Fibroblast of lung (primary cell): ENCODE measurements around the gene AVPR1B. TPM values are rescaled to one million over a fixed set of nuclear protein-coding genes. Genes with fewer than 3 reads are reported as not detected.

Experiments used
- DNase-seq, 2 donors: peaks; one replicate each; pipeline versions ENCODE4 v3.0.0 to v3.0.0-alpha.2; 2010; ENCODE audit warnings: low read depth in 2 of 2
- H2AFZ ChIP-seq: 2 replicates; pipeline ENCODE4 v1.5.1; 2012; ENCODE audit warnings: low read length, control low read depth, inconsistent platforms
- H3K27ac ChIP-seq: 2 replicates; pipeline ENCODE4 v1.5.1; 2011; ENCODE audit warnings: low read length, control low read depth; ENCODE audit not compliant: insufficient read depth
- H3K27me3 ChIP-seq: 2 replicates; pipeline ENCODE4 v1.5.1; 2011; ENCODE audit warnings: mild to moderate bottlenecking, low read length; ENCODE audit not compliant: control insufficient read depth, insufficient read depth
- H3K36me3 ChIP-seq: 2 replicates; pipeline ENCODE4 v1.5.1; 2011; ENCODE audit warnings: low read length; ENCODE audit not compliant: control insufficient read depth, insufficient read depth
- H3K4me1 ChIP-seq: 2 replicates; pipeline ENCODE4 v1.5.1; 2011; ENCODE audit warnings: low read length; ENCODE audit not compliant: control insufficient read depth, insufficient read depth; ENCODE audit errors: extremely low read depth
- H3K4me2 ChIP-seq: 2 replicates; pipeline ENCODE4 v1.5.1; 2011; ENCODE audit warnings: low read length, control low read depth; ENCODE audit not compliant: insufficient read depth; ENCODE audit errors: extremely low read depth
- H3K4me3 ChIP-seq, 4 experiments: fragments of 200-600 bp in 1 of 4; sonication (generic) in 1 of 4; replicated peaks in 1 of 4; 2 replicates each; pipeline ENCODE4 v1.5.1; 2011 to 2016; ENCODE audit warnings: low read length in 4 of 4, low read depth in 3 of 4, mild to moderate bottlenecking in 3 of 4, control low read depth in 2 of 4, inconsistent platforms in 1 of 4, mixed read lengths in 1 of 4; ENCODE audit not compliant: insufficient read depth in 1 of 4; ENCODE audit errors: control extremely low read depth in 1 of 4
- H3K79me2 ChIP-seq: 2 replicates; pipeline ENCODE4 v1.5.1; 2012; ENCODE audit warnings: mild to moderate bottlenecking, low read length, inconsistent platforms; ENCODE audit not compliant: control insufficient read depth, insufficient read depth
- H3K9ac ChIP-seq: 2 replicates; pipeline ENCODE4 v1.5.1; 2011; ENCODE audit warnings: mild to moderate bottlenecking, low read length, control low read depth; ENCODE audit not compliant: insufficient read depth
- H3K9me3 ChIP-seq: 2 replicates; pipeline ENCODE4 v1.5.1; 2012; ENCODE audit warnings: low read depth, low read length; ENCODE audit not compliant: control insufficient read depth, insufficient read depth
- H4K20me1 ChIP-seq: 2 replicates; pipeline ENCODE4 v1.5.1; 2011; ENCODE audit warnings: low read length; ENCODE audit not compliant: control insufficient read depth, insufficient read depth; ENCODE audit errors: extremely low read depth
- EZH2 ChIP-seq: IDR thresholded peaks from 2 replicates; pipeline ENCODE4 v1.5.1; 2012; ENCODE audit warnings: low read length, control low read depth, mild to moderate bottlenecking; ENCODE audit errors: missing control alignments
- polyA plus RNA-seq, 2 donors: library from polyadenylated mRNA; depleted of rRNA in 1 of 2; stranded (reverse) in 1 of 2; unstranded in 1 of 2; fragments of >200 nt; gene quantifications; 2 replicates each; pipeline ENCODE4 v1.2.1, GENCODE V29; 2011 to 2012; ENCODE audit warnings: missing spikeins in 1 of 2
- total RNA-seq: library from RNA; depleted of rRNA; stranded (reverse); fragments of >200 nt; gene quantifications from 2 replicates; pipeline ENCODE4 v1.2.1, GENCODE V29; 2014
- TF ChIP-seq, protein P1 (sequence below), 2 donors: IDR thresholded peaks in 1 of 2; conservative IDR thresholded peaks in 1 of 2; 1 replicate in 1 of 2; 2 replicates in 1 of 2; pipeline ENCODE4 v1.5.1; 2011 to 2012; ENCODE audit warnings: low read length in 2 of 2, control low read depth in 1 of 2, inconsistent platforms in 1 of 2, low read depth in 1 of 2, mild to moderate bottlenecking in 1 of 2

The AVPR1B gene
- total and polyA plus RNA-seq, 2 donors (not counting 1 experiment from before 2014, with no cell fraction given) = not detected

DNA sequence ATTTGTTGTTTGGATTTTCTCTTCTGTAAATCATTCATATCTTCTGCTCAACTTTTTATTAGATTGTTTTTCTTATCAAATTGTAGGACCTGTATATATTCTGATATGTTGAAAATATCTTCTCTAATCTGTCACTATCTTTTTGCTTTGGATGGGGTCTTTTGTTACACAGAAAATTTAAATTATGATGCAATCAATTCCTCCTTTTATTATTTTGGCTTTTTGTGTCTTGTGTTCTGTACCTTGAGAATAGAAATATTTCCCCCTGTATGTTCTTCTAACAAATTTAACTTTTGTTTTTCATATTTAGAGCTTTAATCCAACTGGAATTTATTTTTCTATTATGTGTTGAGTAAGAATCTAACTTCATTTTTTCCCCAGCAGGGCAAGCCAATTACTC, 3.2 kb upstream of the AVPR1B start:
- Histone ChIP-seq H3K9ac (no peak overlapping the region), H3K79me2 (no peaks in the 10 kb centered on the region)
- no peak for TF ChIP-seq EZH2
- TF ChIP-seq, protein P1, sequence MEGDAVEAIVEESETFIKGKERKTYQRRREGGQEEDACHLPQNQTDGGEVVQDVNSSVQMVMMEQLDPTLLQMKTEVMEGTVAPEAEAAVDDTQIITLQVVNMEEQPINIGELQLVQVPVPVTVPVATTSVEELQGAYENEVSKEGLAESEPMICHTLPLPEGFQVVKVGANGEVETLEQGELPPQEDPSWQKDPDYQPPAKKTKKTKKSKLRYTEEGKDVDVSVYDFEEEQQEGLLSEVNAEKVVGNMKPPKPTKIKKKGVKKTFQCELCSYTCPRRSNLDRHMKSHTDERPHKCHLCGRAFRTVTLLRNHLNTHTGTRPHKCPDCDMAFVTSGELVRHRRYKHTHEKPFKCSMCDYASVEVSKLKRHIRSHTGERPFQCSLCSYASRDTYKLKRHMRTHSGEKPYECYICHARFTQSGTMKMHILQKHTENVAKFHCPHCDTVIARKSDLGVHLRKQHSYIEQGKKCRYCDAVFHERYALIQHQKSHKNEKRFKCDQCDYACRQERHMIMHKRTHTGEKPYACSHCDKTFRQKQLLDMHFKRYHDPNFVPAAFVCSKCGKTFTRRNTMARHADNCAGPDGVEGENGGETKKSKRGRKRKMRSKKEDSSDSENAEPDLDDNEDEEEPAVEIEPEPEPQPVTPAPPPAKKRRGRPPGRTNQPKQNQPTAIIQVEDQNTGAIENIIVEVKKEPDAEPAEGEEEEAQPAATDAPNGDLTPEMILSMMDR (conservative IDR thresholded peaks at IDR 0.05 in 1 of 2, IDR thresholded peaks at IDR 0.05 in 1 of 2; ENCODE audit: low read depth in 1 of 2, low read length in 2 of 2) = no peak

DNA sequence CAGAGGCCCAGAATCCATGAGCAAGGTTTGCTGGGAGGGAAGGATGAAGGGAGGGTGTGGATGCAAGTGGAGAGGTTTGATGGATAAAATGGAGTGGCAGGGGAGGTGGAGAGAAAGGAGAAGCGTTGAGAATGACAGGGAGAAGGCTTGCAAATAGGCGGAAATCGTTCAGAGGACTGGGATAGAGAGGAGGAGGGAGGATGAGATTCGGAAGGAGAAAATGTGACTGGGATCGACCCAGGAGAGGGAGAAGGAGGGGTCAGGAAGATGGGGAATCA, 376 bp downstream of the AVPR1B start:
- Histone ChIP-seq H3K4me2 (peak overlapping the region; percentile 44), H3K36me3 (no peaks in the 10 kb centered on the region), H2AFZ (no peak overlapping the region), H3K9ac (no peak overlapping the region), H3K27ac (no peak overlapping the region), H4K20me1 (no peaks in the 10 kb centered on the region), H3K9me3 (no peaks in the 10 kb centered on the region), H3K79me2 (no peaks in the 10 kb centered on the region), H3K4me1 (no peaks in the 10 kb centered on the region), H3K27me3 (peaks cover 26% of the 10 kb centered on the region), H3K4me3 (peak overlapping the region in 2 of 4 experiments; percentile 34 to 43)
- DNase-seq = no peak
- TF ChIP-seq, protein P1 (conservative IDR thresholded peaks at IDR 0.05 in 1 of 2, IDR thresholded peaks at IDR 0.05 in 1 of 2; ENCODE audit: low read depth in 1 of 2, low read length in 2 of 2) = no peak
- TF ChIP-seq EZH2 = no peak

More for the DNA sequence above, 3.2 kb upstream of the AVPR1B start:
- Histone ChIP-seq H4K20me1 (no peaks in the 10 kb centered on the region), H3K9me3 (no peaks in the 10 kb centered on the region), H3K27ac (no peak overlapping the region), H3K4me2 (no peak overlapping the region), H3K4me1 (no peaks in the 10 kb centered on the region), H2AFZ (no peak overlapping the region), H3K36me3 (no peaks in the 10 kb centered on the region), H3K27me3 (peaks cover 18% of the 10 kb centered on the region), H3K4me3 (no peak overlapping the region)
- DNase-seq = no peak

DNA sequence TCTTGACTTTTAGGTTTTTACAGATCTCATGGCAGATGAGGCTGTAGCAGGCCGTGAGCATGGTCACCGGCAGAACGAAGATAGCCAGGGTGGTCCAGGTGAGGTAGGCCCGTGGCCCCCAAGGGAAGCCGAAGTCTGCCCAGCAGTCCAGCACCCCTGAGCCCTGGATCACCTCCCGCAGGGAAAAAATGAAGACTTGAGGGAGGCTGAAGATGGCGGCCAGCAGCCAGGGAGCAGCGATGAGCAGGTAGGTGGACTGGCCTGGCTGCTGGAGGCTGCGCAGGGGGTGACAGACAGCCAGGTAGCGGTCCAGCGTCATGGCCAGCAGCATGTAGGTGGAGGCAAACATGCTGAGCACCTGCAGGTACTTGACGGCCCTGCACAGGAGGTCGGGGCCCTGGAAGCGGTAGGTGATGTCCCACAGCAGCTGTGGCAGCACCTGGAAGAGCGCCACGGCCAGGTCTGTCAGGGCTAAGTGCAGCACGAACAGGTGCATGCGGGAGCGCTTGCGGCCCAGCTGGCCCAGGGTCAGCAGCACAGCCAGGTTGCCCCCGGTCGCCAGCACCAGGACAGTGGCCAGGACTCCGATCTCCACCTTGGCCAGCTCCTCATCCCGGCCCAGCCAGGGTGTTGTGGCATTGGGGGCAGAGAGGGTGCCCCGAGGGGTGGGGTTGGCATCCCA, 856 bp downstream of the AVPR1B start:
- Histone ChIP-seq H3K4me2 (no peak overlapping the region), H3K9me3 (no peaks in the 10 kb centered on the region), H3K9ac (no peak overlapping the region), H3K4me1 (no peaks in the 10 kb centered on the region), H2AFZ (no peak overlapping the region), H3K27ac (no peak overlapping the region), H4K20me1 (no peaks in the 10 kb centered on the region), H3K4me3 (no peak overlapping the region), H3K79me2 (no peaks in the 10 kb centered on the region), H3K27me3 (peaks cover 26% of the 10 kb centered on the region), H3K36me3 (no peaks in the 10 kb centered on the region)
- TF ChIP-seq EZH2 = no peak
- TF ChIP-seq, protein P1 (conservative IDR thresholded peaks at IDR 0.05 in 1 of 2, IDR thresholded peaks at IDR 0.05 in 1 of 2; ENCODE audit: low read depth in 1 of 2, low read length in 2 of 2) = no peak
- no peak for DNase-seq
